Measurements from ENCODE around the gene NAIF1.
"Not testable (repeated sequence)": the region's sequence is repeated elsewhere in the genome, so short reads cannot be mapped to it uniquely, and the experiment has no call there.

NAIF1 gene

DNA sequence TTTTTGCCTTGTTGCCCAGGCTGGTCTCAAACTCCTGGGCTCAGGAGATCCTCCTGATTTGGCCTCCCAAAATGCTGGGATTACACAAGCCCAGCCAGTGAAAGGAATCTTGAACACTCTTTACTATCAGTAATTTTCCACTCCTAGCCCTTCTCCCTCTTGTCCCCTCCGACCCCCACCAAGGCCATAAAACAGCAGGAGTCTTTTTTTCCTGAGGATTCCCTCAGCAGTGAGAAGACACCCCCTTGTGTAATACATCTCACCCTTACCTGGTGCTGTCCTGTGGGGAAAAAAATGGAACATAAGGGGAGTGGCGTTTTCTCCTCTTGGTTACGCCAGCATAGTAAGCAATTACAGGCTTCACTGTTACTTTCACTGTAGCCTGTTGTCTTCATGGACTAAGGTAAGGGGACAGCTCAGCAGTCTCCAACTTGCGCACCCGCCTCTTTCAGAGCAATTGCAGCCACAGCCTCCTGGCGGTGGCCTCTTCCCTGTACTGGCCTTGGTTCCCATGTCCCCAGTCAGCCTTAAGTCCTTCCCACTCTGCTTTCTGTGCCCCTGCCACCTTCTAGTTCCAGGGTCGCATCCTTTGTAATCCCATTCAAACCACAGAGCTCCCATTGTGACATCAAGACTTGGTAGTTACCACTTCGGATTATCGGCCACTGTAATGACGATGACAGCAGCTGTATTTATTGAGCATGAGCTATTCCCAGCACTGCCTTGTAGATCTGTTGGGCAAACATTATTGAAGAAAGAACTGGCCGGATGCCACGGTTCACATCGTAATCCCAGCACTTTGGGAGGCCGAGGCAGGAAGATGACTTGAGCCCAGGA is 10.0 kb downstream of the NAIF1 start:
- no peak for DNase-seq

DNA sequence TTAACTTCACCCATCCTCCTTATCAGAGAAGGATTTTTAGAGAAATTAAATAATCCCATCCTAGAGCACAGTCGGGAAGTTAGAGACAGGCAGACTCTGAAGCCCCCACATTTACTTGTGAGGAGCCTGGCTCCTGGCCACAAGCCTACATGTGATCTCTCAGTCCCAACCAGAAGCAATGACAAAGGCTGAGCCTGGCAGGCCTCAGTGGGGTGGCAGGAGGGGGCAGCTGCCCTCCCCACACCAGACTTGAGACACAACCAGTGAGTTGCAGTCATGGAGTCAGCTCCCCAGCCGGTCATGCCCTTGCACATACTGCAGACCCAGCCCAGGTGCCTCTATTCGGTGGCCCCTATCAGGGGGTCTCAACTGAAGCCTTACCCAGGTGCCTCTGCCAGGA is 11.0 kb downstream of the NAIF1 start:
- no peak for DNase-seq

DNA sequence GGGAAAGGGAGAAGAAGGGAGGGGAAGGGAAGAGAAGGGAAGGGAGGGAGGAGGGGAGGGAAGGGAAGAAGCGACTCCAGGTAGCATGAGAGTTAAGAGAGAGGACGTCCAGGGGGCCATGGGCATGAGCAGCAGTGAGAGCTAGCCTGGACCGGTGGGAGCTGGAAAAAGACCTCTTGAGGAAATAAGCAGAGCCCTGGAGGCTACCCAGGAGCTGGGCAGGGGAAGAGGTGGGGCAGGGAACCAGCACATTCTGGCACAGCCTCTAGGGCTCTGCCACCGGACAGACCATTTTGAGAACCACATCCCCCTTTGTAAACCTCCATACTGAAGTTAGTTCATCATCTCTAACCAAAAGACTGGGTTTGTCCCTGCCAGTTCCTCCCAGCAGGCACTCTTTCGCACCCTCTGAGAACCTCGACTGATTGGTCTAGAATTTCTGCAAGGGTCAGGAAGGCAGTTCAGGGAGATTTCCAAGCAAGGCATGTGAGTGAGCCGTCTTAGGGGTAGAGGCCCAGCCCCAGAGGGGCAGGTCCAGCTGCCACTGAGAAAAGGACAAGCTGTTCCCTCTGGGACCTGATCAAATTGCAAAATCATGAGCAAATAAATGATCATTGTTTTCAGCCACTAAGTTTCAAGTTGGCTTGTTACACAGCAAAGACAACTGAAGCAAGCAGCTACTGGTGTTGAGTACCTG is 11.6 kb downstream of the NAIF1 start:
- DNase-seq: no peak

DNA sequence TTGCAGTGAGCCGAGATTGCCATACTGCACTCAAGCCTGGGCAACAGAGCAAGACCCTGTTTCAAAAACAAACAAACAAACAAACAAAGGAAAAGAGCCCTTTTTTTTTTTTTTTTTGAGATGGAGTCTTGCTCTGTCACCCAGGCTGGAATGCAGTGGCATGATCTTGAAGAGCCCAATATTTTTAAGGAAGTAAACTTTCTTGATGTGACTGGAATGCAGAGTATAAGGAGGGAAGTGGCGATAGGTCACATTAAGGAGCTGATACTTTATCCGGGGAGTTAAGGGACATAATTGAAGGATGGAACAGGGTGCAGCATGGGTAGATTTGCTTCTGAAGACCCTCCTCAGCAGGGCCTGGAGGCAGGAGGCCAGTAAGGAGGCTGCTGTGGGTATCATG is 13.0 kb downstream of the NAIF1 start:
- DNase-seq: no peak

DNA sequence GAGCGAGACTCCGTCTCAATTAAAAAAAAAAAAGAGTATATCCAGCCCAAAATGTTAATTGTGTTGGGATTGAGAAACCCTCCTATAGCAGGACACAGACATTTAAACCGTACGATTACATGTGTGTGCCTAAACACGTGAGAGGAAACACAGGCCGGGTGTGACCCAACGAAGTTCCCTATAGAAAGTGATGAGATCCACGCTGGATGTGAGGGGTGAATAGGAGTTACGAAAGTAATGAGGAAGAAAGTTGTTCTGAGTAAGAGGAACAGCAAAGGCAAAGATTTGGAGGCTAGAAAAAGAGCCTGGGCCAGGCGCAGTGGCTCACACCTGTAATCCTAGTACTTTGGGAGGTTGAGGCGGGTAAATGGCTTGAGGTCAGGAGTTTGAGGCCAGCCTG is 13.6 kb downstream of the NAIF1 start:
- DNase-seq: no peak

DNA sequence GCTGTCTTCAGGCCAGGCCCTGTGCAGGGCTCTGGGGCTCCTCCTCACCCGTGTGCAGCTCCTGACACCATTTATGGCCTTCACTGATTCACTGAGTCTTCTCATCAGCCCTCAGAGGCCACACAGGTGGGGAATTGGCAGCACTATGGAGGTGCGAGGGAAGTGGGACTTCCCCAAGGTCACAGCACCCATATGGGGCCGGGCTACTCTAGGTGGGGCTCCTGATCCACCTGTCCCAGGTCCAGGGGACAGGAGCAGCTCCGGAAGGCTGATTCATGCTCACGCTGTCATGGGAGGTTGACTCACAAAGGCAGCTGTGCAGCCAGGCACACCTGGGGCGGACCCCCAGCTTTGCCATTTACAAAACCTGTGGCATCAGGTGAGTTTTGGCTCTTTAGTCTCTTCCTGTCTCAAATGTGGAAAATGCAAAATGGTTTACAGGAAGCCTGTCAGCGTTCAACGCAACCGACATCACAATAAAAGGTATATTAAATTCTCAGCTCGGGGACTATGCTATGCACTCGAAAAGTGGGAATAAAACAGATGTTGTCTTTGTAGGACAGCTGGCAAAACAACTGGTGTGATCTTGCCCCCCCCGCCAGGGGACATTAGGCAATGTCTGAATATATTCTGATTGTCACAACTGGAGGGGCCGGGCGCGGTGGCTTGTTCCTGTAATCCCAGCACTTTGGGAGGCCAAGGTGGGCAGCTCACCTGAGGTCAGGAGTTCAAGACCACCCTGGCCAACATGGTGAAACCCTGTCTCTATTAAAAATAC is 15.0 kb downstream of the NAIF1 start:
- no peak for DNase-seq

DNA sequence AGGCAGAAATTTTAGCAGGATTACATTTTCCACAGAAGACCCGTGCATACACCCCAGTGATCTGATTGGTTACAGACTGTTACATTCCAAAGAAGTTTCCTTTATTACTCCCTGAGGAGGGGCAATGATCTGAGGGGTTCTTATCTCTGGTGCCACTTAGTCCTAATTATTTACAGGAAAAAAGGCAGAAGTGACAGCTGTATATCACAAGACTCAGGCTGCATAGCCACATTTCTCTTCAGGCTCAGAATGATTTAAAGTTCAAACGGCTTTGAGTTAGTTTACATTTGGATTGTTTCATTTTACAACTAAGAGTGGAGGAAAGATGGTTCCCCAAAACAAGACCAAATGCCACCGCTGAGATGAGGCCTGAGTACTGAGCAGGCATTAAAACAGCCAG is 17.3 kb downstream of the NAIF1 start:
- no peak for DNase-seq

DNA sequence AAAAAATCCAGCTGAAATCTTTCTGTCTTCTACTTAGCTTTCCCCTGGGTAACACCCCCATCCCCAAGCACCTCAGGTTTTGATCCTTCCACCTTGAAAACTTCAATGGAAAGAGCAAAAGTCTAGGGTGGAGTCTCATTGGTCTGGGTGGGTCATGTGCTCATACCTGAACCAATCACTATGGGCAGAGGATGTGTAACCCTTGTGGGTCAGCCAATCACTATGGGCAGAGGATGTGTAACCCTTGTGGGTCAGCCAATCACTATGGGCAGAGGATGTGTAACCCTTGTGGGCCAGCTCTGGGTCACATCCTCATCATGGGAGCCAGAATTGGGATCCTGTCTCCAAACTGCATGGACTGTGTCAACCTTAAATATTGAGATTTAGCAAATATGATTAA is 18.5 kb downstream of the NAIF1 start:
- DNase-seq: no peak

DNA sequence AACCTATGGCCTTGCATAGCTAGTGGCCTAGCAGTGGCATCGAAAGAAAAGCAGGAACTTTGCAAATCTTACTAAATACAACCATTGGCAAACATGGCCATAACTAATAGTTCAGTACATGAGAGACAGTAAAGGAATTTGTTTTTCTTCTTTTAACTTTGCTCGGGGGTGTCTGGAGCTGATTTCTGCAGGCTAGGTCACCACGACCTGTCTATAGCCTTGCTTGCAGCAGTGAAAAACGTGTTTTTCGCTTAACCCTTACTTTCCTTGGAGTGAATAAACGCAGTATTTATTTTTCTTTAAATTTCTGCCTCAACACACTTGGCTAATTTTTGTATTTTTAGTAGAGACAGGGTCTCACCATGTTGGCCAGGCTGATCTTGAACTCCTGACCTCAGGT is 19.9 kb downstream of the NAIF1 start:
- no peak for DNase-seq

DNA sequence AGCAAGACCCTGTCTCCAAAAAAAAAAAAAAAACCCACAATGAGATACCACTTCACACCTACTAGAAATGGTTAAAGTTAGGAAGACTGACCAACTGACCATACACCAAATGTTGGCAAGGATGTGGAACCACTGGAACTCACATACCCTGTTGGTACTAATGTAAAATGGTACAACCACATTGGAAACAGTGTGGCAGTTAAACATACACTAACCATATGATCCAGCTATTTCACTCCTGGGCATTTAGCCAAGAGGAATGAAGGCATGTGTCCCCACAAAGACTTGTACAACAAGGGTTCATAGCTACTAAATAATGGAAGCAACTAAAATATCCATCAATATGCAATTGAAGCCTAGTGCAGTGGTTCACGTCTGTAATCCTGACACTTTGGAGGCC is 21.3 kb downstream of the NAIF1 start:
- no peak for DNase-seq

DNA sequence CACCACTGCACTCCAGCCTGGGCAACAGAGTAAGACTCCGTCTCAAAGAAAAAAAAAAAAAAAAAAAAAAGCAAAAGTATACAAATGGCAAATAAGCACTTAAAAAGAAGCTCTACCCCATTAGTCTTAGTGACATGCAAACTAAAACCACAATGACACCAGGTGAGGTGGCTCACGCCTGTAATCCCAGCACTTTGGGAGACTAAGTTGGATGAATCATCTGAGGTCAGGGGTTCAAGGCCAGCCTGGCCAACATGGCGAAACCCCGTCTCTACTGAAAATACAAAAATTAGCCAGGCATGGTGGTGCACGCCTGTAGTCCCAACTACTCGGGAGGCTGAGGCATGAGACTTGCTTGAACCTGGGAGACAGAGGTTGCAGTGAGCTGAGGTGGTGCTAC is 21.7 kb downstream of the NAIF1 start:
- DNase-seq: not testable (repeated sequence)

DNA sequence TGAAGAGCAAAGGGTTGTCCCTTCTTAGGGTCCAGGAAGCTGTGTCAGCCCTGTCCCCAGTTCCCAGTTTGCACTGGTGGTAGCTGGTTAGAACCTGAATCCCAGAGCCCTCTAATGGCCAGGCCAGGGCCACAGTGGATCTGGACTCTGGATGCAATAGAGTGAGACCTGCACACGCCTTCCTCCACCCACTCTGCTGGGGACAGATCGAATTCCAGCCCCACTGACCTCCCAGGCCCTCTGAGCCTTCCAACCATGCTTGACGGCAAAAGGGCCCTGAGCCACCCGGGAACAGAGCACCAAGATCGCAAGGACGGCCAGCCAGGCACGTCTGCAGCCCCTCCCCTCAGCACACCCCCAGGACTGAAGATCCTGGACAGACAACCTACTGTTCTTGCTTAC is 23.7 kb downstream of the NAIF1 start:
- DNase-seq: no peak

DNA sequence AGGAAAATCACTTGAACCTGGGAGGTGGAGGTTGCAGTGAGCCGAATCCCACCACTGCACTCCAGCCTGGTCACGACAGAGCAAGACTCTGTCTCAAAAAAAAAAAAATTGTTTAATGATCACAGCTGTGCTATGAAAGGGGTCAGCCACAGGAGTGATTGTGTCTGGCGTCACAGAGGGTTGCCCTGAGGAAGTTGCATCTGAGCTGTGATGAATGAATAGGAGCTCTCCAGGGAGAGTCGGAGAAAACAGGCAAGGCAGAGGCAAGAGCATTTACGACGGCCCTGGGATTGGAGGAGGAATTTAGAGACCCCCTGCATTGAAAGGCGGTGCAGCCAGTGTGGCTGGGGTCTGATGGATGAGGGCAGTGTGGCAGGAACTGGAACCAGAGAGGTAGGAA is 25.1 kb downstream of the NAIF1 start:
- no peak for DNase-seq

DNA sequence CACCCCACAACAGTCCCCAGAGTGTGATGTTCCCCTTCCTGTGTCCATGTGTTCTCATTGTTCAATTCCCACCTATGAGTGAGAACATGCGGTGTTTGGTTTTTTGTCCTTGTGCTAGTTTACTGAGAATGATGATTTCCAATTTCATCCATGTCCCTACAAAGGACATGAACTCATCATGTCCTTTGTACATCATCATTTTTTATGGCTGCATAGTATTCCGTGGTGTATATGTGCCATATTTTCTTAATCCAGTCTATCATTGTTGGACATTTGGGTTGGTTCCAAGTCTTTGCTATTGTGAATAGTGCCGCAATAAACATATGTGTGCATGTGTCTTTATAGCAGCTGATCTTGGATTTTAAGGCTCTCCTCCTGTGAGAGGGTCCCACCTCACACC is 26.3 kb downstream of the NAIF1 start:
- DNase-seq: not testable (repeated sequence)

DNA sequence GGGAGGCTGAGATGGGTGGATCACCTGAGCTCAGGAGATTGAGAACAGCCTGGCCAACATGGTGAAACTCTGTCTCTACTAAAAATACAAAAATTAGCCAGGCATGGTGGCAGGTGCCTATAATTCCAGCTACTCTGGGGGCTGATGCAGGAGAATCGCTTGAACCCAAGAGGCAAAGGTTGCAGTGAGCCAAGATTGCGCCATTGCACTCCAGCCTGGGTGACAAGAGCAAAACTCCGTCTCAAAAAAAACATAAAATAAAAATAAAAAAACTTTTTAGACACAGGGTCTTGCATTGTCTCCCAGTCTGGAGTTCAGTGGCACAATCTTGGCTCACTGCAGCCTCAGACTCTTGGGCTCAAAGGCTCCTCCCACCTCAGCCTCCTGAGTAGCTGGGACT is 30.6 kb downstream of the NAIF1 start:
- not testable (repeated sequence) for DNase-seq

DNA sequence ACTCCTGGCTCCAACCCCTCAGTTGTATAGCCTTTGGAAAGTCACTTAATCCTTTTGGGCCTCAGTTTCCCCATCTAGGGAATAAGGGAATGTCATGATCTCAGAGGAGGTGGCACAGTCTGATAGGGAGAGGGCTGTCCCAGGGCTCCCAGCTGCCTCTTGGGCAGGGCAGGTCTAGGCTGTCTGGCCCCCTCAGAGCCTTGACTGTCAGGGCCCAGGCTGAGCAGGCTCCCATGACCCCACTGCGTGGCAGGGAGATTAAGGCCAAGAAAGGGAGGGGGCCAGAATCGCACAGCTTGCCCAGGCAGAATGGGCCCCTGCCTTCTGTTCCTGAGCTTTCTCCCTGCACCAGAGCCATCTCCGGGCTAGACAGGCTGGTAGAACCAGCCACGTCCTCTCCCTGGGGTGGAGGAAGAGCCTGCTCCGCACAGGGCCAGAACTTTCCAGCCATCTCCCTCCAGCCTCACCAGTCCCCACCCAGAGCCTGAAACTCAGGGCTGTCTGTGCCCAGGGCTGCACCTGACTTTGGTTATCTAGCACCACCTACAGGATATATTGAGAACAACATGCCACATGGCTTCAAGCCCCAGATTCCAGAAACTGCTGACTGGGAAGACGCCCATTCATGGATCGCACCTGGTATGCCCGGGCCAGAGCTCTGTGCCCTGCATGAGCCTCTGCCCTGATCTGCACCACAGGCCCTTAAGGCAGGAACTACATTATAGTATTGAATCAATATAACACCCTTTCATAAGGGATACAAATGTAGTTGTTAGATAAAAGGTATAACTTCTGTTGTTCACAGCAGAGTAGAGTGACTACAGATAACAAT is 32.1 kb downstream of the NAIF1 start:
- DNase-seq: peak; percentile 38

DNA sequence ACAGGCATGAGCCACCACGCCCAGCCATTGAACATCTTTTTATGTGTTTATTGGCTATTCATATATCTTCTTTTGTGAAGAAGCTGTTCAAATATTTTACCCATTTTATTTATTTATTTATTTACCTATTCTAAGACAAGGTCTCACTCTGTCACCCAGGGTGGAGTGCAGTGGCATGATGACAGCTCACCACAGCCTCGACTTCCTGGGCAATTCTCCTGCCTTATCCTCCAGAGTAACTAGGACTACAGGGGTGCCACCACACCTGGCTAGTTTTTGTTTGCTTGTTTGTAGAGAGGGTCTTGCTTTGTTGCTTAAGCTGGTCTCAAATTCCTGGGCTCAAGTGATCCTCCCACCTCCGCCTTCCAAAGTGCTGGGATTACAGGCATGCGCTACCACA is 33.5 kb downstream of the NAIF1 start:
- no peak for DNase-seq

DNA sequence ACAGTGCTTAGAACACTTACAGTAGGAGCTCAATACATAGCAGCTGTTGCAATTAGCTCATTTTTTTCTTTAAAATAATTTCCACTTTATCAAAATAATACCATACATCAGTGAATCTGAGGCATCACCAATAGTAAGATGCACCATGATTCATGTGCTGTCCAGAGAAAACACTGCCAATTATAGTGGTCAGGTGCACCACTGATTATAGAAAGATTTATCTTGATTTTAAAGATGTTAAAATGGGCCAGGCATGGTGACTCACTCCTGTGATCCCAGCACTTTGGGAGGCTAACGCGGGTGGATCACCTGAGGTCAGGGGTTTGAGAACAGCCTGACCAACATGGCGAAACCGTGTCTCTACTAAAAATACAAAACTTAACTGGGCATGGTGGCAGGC is 39.4 kb downstream of the NAIF1 start:
- no peak for DNase-seq

DNA sequence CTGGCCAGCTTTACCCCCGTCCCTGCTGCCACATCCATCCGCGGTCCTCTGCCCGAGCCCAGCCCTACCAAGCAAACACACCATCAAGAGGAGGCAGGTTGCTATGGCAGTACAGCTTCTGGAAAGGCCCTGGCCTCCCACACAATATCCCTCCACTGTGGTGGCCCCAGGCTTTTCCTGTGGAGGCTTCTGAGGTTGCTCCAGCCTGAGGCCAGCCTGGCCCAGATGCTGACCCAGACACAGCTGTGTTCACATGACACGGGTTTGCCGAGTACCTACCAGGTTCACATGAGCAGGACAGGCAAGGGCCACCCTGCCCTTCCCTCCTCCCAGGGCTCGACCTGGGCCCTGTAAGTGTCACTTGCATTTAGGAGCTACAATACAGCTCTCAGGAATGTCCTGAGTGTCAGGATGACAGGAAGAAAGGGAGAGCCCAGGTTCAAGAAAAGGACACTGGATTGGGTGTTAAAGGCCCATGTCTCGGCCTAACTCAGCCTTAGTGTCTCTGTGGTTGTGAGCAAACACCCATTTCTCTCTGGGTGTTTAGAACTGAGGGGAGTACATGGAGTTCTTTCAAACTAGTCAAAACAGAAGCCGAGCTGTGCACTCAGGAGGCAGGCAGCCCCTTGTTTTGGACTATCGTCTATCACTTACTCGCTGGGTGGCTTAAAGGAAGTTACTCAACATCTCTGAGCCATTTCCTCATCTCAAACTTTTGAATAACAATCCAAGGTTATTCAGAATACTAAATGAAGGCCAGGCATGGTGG is 40.2 kb downstream of the NAIF1 start:
- no peak for DNase-seq

DNA sequence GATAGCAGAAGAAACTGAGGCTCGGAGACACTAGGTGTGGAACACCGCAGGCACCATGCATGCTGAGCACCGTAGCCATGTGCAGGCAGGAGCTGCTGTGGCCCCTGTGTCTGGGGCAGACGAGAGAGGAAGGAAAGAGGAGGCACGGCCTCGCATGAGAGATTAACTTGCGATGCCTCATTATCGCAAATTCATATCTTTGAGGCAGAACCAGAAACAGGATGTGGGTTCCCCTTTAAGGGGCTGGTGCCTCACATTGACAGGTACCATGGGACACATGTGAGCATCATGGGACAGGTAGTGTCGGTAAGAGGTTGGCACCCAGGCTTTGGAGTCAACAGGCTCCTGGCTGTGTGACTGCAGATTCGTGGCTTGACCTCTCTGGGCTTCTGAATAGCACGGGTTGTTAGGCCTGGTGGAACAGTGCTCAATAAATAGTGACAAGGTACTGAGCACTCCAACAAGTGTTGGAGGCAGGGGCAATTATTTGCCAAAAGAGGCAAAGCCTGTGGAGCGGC is 40.8 kb downstream of the NAIF1 start:
- DNase-seq: peak; percentile 59

DNA sequence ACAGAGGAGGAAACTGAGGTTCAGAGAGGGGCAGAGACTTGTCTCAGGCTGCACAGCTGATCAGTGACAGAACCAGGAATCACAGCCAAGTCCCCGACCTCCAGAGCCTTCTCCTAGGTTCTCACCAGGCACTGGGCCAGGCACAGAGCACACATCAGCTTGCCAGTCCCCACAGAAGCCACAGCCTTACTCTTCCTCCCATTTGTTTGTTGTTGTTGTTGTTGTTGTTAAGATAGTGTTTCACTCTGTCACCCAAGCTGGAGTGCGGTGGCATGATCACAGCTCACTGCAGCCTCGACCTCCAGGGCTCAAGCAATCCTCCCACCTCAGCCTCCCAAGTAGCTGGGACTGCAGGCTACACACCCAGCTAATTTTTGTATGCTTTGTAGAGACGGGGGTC is 41.4 kb downstream of the NAIF1 start:
- no peak for DNase-seq

DNA sequence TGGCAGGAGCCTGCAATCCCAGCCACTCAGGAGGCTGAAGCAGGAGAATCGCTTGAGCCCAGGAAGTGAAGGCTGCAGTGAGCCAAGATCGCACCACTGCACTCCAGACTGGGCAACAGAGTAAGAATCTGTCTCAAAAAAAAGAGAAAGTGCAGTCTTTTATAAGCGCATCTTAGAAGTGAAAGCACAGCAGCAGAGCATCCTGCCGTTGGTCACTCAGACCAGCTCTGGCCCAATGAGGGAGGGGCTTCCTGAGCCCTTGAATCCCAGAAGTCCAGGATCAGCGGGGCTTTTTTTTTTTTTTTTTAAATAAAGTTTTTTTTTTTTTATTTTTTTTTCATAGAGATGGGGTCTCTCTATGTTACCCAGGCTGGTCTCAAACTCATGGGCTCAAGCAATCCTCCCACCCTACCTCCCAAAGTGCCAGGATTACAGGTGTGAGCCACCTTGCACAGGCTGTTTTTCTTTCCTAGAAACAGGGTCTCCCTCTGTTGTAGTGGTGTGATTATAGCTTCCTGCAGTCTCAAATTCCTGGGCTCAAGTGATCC is 42.3 kb downstream of the NAIF1 start:
- no peak for DNase-seq
